Activated CD4-positive, alpha-beta T cell treated with anti-CD3 and anti-CD28 coated beads for 48 hours (primary cell): ENCODE measurements around the gene GPC3.
"Not testable (repeated sequence)": the region's sequence is repeated elsewhere in the genome, so short reads cannot be mapped to it uniquely, and the experiment has no call there.

ENCODE experiments used
- DNase-seq: peaks from one replicate; pipeline ENCODE4 v3.0.0-alpha.2; 2020

GPC3 gene

GRCh38 chrX:133985164-133985966 lies at the start of gene GPC3:
Gene GPC3, minus strand, starts transcription at chrX:133985594.
- DNase-seq = peak; percentile 41

- DNase-seq = no peak
Measured at GRCh38 chrX:134032441-134032840, 47.0 kb upstream of the GPC3 start.

DNA sequence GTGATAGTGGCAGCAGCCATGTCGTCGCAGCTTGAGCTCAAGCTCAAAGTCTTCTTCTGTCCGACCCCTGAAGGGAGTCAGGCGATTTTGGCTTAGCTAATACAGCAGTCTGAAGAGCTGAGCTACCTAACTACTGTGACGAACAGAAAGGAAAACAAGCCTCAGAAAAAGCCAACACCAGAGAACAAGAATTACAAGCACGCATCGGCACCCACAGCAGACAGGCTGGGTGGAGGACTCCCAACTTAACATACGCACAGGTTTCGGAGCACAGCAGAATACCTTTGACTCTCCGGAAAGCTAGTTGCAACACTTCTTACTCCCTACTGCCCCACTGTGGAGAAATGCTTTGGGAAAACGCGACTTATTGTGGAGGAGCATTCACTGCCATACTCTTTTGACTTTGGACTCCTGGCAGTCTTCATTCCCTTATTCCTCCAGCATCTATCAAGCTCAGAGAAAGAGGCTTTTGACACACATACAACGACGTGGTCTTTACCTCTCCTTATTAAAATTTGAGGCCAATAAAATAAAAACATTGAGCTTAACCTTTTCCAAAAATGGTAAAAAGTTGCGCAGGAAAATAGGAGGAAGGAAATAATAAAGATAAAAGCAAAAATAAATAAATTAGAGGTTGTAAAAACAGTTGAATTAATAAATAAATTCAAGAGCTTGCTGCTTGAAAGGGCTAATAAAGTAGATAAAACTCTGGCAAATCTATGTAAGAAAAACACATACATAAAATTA lies 41.3 kb upstream of the GPC3 start:
- DNase-seq = peak; percentile 52

DNA sequence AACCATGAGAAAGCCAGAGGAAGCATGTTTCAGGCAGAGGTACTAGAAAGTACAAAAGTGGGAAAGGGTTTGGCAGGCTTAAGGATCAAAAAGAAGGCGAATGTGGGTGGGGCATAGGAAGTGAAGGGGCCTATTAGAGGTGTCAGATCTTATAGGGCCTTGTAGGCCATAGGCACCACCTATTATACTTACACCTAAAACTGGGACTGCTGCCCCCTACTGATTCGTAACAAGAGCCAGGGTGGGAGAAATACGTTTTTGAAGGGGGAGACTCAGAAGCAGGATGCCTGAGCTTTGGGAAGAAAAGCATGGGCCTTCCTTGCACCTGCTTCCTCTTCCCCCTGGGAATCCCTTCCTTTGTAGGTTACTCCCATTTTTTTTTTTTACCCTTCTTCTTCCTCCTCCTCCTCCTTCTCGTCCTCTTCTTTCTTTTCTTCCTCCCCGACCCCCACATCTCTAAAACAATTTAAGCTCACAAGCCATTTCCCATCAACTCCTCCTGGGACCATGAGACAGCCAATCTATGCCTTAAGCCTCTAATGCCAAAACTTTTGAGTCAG lies 40.7 kb upstream of the GPC3 start:
- no peak for DNase-seq

GRCh38 chrX:134024686-134025377 lies 39.4 kb upstream of the GPC3 start:
- no peak for DNase-seq

GRCh38 chrX:134023851-134024281 lies 38.5 kb upstream of the GPC3 start:
- no peak for DNase-seq

- DNase-seq = no peak
Measured at GRCh38 chrX:134020910-134021309, 35.5 kb upstream of the GPC3 start.

GRCh38 chrX:134019567-134020206 lies 34.3 kb upstream of the GPC3 start:
- no peak for DNase-seq

GRCh38 chrX:134016309-134016708 lies 30.9 kb upstream of the GPC3 start:
- DNase-seq = not testable (repeated sequence)

DNA sequence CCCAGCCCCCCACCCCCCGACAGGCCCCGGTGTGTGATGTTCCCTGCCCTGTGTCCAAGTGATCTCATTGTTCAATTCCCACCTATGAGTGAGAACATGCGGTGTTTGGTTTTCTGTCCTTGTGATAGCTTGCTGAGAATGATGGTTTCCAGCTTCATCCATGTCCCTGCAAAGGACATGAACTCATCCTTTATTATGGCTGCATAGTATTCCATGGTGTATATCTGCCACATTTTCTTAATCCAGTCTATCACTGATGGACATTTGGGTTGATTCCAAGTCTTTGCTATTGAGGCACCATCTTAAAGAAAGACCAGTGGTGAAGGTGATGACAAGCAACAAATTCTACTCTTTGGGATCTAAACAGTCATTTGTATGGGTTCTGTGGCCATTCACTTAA lies 30.1 kb upstream of the GPC3 start:
- not testable (repeated sequence) for DNase-seq

DNA sequence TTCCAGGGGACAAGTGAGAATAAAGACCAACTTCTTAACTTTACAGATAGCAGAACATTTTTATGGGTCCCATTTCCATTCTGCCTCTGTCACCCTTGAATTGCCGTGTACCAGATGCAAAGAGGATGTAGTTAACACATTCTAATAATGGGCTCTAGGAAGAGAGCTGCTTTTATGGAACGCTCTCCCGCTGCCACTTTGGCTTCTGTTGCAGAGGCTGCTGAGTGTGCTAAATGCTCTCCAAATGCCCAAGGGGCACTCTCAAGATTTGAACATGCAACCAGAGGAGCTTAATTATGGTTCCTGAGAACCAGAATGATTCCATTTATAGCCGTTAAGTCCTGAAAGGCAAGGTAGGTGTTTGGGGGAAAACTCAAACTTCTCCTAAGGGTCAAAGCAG lies 28.1 kb upstream of the GPC3 start:
- DNase-seq = no peak

- DNase-seq = no peak
Measured at GRCh38 chrX:134013092-134013497, 27.7 kb upstream of the GPC3 start.

GRCh38 chrX:134010690-134011089 lies 25.3 kb upstream of the GPC3 start:
- DNase-seq = no peak

DNA sequence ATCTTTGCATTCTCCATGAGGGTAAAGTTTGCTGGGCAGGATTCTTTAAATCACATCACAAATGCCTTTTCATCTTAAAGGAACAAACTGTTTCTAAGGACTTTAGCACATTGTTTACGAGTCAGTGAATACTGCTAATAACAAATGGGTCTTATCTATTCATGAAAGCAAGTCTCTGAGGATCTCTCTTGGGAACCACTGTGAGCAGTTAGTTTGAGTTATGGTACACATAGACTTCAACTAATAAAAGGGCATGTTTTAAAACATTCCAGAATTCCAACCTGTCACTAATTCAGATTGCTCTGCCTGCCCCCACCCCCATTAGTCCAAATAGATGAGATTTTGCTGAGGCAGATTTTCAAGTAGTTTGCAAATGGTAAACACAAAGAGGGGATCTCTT lies 22.3 kb upstream of the GPC3 start:
- no peak for DNase-seq

GRCh38 chrX:134006484-134007161 lies 21.2 kb upstream of the GPC3 start:
- DNase-seq = peak; percentile 32

DNA sequence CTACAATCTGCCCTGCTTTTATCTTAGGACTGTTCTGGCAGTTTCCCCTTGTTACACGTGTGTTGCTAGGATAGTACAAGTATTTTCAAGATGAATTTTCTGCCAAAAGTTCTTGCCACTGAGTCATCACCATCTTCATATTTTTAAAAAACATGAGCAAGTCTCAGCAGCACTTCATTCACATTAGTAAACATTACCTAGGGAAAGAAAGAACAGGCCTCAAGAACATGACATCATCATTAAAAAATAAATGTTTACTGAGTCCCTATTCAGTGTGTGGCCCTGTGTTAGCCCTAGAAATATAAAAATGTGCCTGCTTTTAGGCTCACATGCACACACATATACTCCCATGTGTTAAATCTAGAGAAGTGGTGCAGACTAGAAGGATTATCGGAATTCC lies 18.7 kb upstream of the GPC3 start:
- DNase-seq = no peak

DNA sequence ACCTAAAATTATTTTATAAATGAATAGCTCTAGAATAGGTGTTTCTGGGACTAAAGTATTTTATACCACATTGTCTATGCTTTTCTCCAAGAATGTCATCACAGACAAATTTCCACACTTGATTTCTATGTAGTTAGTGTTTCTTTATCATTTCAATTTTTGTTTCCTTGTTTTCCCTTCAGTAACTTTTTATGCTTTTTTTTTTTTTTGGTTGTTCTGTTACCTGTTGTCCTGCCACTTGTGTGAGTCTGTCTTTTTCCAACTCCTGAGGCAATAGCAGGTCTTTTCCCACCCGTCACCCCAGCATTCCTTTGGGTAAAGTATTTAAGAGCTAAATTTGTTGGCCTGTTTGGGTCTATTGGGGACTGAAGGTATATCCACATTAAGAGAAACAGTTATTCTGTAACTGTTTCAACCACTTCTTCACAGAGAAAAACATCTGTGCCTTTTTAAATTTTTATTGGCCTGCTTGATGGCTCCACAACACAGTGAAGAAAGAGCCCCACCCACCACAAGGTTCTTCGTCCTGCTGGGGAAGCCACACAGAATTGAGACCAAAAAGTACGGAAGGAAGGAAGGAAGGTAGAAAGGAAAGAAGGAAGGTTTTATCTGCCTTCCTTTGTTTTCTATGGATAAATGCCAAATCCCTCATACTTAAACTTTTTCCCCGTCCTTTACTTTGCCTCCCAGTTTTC lies 17.7 kb upstream of the GPC3 start:
- no peak for DNase-seq

GRCh38 chrX:134000260-134001245 lies 15.2 kb upstream of the GPC3 start:
- DNase-seq = no peak

DNA sequence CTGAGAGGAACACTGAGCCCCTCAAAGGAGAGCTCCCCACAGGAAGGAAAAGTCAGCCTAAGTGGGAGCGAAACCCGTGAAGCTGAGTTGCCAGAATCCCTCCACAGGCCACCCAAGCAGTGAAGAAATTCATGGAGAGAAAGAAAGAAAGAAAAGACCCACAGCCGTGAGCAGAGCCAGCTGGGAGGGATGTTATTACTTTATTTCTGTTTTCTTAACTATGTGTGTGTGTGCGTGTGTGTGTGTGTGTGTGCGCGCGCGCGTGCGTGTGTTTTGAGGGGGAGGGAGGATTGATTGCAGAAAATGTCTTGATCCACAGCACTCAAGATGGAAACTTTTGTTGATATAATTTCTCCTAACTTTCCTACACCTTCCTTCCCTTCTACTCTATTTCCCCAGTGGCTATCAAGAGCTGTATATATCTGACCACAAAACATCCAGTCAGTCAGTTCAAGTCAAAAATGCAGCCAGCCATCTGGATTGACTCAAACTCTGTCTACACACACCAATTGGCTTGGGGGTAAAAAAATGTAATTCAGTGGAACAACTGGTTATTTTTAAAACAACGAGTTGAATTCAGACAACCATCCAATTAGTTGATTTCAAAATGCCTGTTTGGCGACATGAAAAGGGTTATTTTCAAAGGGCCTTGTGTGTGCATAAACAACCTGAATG lies 13.8 kb upstream of the GPC3 start:
- no peak for DNase-seq

- no peak for DNase-seq
Measured at GRCh38 chrX:133995759-133996158, 10.4 kb upstream of the GPC3 start.
